Smooth muscle cell (in vitro differentiated cells): ENCODE results near the gene ASS1. TPM values are rescaled to one million over a fixed set of nuclear protein-coding genes. Genes with fewer than 3 reads are reported as not detected.

Source experiments
- DNase-seq: peaks from one replicate; lab custom pipeline; 2025; ENCODE audit not compliant: unreplicated experiment; lab: John Stamatoyannopoulos, UW
- H2AFZ ChIP-seq: fragments of 200-600 bp; sonication (generic); 2 replicates; pipeline ENCODE4 v1.6.0; 2016; ENCODE audit warnings: antibody characterized with exemption, low read depth, mild to moderate bottlenecking
- H3F3A ChIP-seq: fragments of 200-600 bp; sonication (generic); 2 replicates; pipeline ENCODE4 v1.6.0; 2017; ENCODE audit warnings: antibody characterized with exemption, low read depth
- H3K27ac ChIP-seq: fragments of 200-600 bp; sonication (generic); 2 replicates; pipeline ENCODE4 v1.5.1; 2016; ENCODE audit warnings: low read depth, mild to moderate bottlenecking
- H3K27me3 ChIP-seq: fragments of 200-600 bp; sonication (generic); 2 replicates; pipeline ENCODE4 v1.6.1; 2016; ENCODE audit warnings: low read depth, mild to moderate bottlenecking
- H3K36me3 ChIP-seq: fragments of 200-600 bp; sonication (generic); 2 replicates; pipeline ENCODE4 v1.5.1; 2016; ENCODE audit warnings: low read depth
- H3K4me1 ChIP-seq: fragments of 200-600 bp; sonication (generic); 2 replicates; pipeline ENCODE4 v1.5.1; 2016; ENCODE audit warnings: low read depth
- H3K4me2 ChIP-seq: fragments of 200-600 bp; sonication (generic); 2 replicates; pipeline ENCODE4 v1.6.0; 2016; ENCODE audit warnings: mild to moderate bottlenecking
- H3K4me3 ChIP-seq: fragments of 200-600 bp; sonication (generic); 2 replicates; pipeline ENCODE4 v1.5.1; 2016; ENCODE audit warnings: mild to moderate bottlenecking
- H3K79me2 ChIP-seq: fragments of 200-600 bp; sonication (generic); 2 replicates; pipeline ENCODE4 v1.6.0; 2016; ENCODE audit warnings: low read depth, mild to moderate bottlenecking
- H3K9ac ChIP-seq: fragments of 200-600 bp; sonication (generic); 2 replicates; pipeline ENCODE4 v1.6.0; 2016; ENCODE audit warnings: low read depth
- H3K9me3 ChIP-seq: fragments of 200-600 bp; sonication (generic); replicated peaks from 2 replicates; pipeline ENCODE4 v1.5.1; 2016; ENCODE audit warnings: low read depth
- H4K20me1 ChIP-seq: fragments of 200-600 bp; sonication (generic); 2 replicates; pipeline ENCODE4 v1.6.0; 2016; ENCODE audit warnings: low read depth
- WGBS: methylation state at CpG from one replicate; pipeline ENCODE4 v1.1.7; 2016; ENCODE audit warnings: low lambda C conversion rate; 5-methylcytosine and 5-hydroxymethylcytosine counted together
- polyA plus RNA-seq: library from polyadenylated mRNA; unstranded; fragments of >200 nt; fragmentation: Nextera tagmentation; extraction: Ambion mirVana; gene quantifications from 2 replicates; pipeline ENCODE4 v1.2.1, GENCODE V29; 2016
- total RNA-seq: library from RNA; depleted of rRNA; stranded (reverse); fragments of >200 nt; gene quantifications from 2 replicates; pipeline ENCODE4 v1.2.3, GENCODE V29; 2014
- TF ChIP-seq, protein P1 (sequence below): fragments of 200-600 bp; sonication (generic); IDR thresholded peaks from 2 replicates; pipeline ENCODE4 v1.5.1; 2017; ENCODE audit warnings: borderline replicate concordance, mild to moderate bottlenecking, antibody characterized with exemption; ENCODE audit not compliant: insufficient read depth, poor library complexity, severe bottlenecking

ASS1 gene
- 78.2 and 95.7 TPM in 2 replicates for total RNA-seq
- 80.5 and 81.5 TPM in 2 replicates for polyA plus RNA-seq

DNA sequence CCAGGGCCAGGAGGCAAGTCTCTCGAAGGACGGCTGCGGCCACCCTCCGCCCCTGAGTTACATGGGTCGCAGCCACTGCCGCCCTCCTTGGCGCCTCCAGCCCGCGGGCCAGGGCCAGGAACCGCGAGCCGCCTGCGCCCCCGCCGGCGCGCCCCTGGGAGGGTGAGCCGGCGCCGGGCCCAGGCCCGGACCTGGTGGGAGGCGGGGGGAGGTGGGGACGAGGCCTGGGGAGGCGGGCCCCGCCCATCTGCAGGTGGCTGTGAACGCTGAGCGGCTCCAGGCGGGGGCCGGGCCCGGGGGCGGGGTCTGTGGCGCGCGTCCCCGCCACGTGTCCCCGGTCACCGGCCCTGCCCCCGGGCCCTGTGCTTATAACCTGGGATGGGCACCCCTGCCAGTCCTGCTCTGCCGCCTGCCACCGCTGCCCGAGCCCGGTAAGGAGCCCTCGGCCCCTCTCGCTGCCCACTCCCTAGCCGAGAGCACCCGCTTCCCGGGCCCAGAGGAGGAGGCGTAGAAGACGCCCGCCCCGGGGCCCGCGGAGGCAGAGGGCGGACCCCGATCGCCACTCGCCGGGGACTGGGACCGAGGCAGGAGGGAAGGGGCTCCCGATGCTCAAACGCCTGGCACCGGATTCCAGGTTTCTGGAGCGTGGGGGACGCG is at the start of gene ASS1:
ASS1 (plus strand) TSS at position 397 of the 657 bp plus-strand sequence. CDS start 7,268 bp downstream, outside the sequence.
- no peaks in the 10 kb centered on the region for H3K36me3 ChIP-seq
- under 1% methylated on average over 26 of the region's 66 CpGs for WGBS
- H3K4me1 ChIP-seq, result peaks cover 33% of the 10 kb centered on the region
- H3K4me2 ChIP-seq, result peak within 1 kb of the TSS; percentile 96
- TF ChIP-seq, protein P1, sequence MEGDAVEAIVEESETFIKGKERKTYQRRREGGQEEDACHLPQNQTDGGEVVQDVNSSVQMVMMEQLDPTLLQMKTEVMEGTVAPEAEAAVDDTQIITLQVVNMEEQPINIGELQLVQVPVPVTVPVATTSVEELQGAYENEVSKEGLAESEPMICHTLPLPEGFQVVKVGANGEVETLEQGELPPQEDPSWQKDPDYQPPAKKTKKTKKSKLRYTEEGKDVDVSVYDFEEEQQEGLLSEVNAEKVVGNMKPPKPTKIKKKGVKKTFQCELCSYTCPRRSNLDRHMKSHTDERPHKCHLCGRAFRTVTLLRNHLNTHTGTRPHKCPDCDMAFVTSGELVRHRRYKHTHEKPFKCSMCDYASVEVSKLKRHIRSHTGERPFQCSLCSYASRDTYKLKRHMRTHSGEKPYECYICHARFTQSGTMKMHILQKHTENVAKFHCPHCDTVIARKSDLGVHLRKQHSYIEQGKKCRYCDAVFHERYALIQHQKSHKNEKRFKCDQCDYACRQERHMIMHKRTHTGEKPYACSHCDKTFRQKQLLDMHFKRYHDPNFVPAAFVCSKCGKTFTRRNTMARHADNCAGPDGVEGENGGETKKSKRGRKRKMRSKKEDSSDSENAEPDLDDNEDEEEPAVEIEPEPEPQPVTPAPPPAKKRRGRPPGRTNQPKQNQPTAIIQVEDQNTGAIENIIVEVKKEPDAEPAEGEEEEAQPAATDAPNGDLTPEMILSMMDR, result no peak
- peak within 1 kb of the TSS; percentile 89 for H2AFZ ChIP-seq
- DNase-seq, result peak; percentile 26
- peaks cover 7% of the 10 kb centered on the region for H4K20me1 ChIP-seq
- H3K9me3 ChIP-seq, result no peaks in the 10 kb centered on the region
- H3K27ac ChIP-seq, result peak within 1 kb of the TSS; percentile 79
- peak within 1 kb of the TSS; percentile 60 for H3K9ac ChIP-seq
- no peaks in the 10 kb centered on the region for H3K27me3 ChIP-seq
- peak within 1 kb of the TSS; percentile 61 for H3K4me3 ChIP-seq
- peaks cover 3% of the 10 kb centered on the region for H3K79me2 ChIP-seq
- no peaks in the 10 kb centered on the region for H3F3A ChIP-seq

DNA sequence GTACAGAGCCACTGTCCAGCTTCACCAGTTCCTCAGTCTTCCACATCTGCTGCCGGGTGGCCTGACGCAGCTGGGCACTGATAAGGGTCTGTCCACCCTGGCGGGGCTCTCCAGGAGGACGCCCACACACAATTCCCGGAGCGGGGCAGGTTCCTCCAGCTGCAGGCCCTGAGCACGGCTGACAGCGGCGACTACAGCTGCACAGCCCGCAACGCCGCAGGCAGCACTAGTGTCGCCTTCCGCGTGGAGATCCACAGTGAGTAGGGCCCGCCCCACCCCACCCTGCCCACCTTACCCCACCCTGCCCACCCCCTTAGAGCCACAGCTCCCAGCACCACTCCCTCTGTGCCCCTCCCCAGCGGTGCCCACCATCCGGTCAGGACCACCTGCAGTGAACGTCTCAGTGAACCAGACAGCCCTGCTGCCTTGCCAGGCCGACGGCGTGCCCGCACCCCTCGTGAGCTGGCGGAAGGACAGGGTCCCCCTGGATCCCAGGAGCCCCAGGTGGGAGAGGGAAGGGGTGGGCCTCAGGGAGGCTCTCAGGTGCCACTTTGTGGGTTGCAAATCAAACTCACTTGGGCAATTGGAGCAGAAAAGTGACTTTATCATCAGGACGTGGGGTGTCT is 48.8 kb upstream of the ASS1 start:
- DNase-seq, result no peak
- 89% methylated on average over 21 of the region's 26 CpGs for WGBS
- TF ChIP-seq, protein P1, result no peak

DNA sequence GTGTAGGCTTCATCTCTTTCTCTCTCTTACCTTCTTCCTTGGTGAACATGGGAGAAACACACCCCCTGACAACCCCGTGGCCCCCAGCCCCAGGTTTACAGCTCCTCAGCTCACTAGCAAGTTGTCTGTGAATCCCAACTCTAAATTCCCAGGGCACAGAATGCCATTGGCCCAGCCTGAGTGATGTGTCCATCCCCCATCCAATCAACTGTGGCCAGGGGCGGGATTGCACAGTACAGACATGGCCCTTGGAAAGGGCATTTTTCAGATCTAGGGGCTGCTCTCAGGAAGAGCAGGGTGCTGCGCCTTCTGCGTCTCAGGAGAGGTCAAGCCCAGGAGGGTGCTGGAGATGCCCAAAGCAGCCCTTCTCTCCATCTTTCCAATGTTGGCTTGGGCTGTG is 48.2 kb upstream of the ASS1 start:
- TF ChIP-seq, protein P1, result no peak
- H3K36me3 ChIP-seq, result no peaks in the 10 kb centered on the region
- no peak overlapping the region for H2AFZ ChIP-seq
- H4K20me1 ChIP-seq, result no peaks in the 10 kb centered on the region
- no peaks in the 10 kb centered on the region for H3K27me3 ChIP-seq
- H3K9me3 ChIP-seq, result no peaks in the 10 kb centered on the region
- H3K4me1 ChIP-seq, result peaks cover 4% of the 10 kb centered on the region
- WGBS, result 97% methylated on average over 4 of the region's 4 CpGs
- H3K4me3 ChIP-seq, result no peak overlapping the region
- H3F3A ChIP-seq, result no peaks in the 10 kb centered on the region
- H3K79me2 ChIP-seq, result no peaks in the 10 kb centered on the region
- H3K4me2 ChIP-seq, result no peak overlapping the region
- no peak overlapping the region for H3K9ac ChIP-seq
- DNase-seq, result no peak
- H3K27ac ChIP-seq, result no peak overlapping the region

More for the DNA sequence above, 48.8 kb upstream of the ASS1 start:
- H3K9me3 ChIP-seq, result no peaks in the 10 kb centered on the region
- H3K9ac ChIP-seq, result no peak overlapping the region
- H3K27ac ChIP-seq, result no peak overlapping the region
- H3K79me2 ChIP-seq, result no peaks in the 10 kb centered on the region
- H3K4me3 ChIP-seq, result no peak overlapping the region
- H3K4me2 ChIP-seq, result no peak overlapping the region
- no peak overlapping the region for H2AFZ ChIP-seq
- H3K36me3 ChIP-seq, result no peaks in the 10 kb centered on the region
- peaks cover 4% of the 10 kb centered on the region for H3K4me1 ChIP-seq
- H4K20me1 ChIP-seq, result no peaks in the 10 kb centered on the region
- no peaks in the 10 kb centered on the region for H3K27me3 ChIP-seq
- H3F3A ChIP-seq, result no peaks in the 10 kb centered on the region
